Measurements from ENCODE around the gene TACC2. TPM values are rescaled to one million over a fixed set of nuclear protein-coding genes. Genes with fewer than 3 reads are reported as not detected.

Gene TACC2
- total and polyA plus RNA-seq, 2 donors (not counting 1 experiment from before 2014, with no cell fraction given) = not detected

DNA sequence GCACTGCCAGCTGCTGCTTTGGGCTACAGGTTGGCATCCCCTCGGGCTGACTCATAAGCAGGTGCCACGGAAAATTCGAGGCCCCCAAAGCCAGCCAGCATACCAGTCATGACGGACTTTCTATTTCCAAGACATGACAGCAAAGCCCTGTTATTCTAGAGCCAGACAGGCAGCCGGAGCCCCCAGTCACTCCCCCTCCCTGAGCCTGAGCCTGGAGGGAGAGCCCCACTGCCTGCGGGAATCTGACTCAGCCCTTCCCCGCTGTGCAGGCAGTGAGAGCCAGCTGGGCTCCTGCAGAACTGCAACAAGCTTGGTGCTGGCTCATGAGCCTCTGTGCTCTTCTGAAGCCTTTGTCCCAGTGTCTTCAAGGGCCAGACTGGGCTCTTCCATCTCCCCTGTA is 297.9 kb downstream of the TACC2 start:
- POLR2A ChIA-PET = no interaction called here
- intact Hi-C loops (cut with micrococcal nuclease) = no loop called here
- H3K9me3 ChIP-seq (ENCODE audit: control extremely low read depth in 1 of 3, control insufficient read depth in 2 of 3, insufficient read depth in 1 of 3, low read length in 2 of 3) = no peaks in the 10 kb centered on the region
- no peaks in the 10 kb centered on the region for H4K20me1 ChIP-seq (ENCODE audit: control insufficient read depth, insufficient read depth, low read length, poor library complexity, severe bottlenecking)
- CTCF ChIA-PET = no interaction called here
- 82% methylated on average over 7 of the region's 7 CpGs for WGBS (ENCODE audit: insufficient coverage)
- H3K4me2 ChIP-seq (replicated peaks; ENCODE audit: low read depth, low read length, poor library complexity, severe bottlenecking) = no peak overlapping the region
- no peaks in the 10 kb centered on the region for H3K36me3 ChIP-seq (replicated peaks in 1 of 2; ENCODE audit: control extremely low read depth in 1 of 2, control insufficient read depth in 1 of 2, extremely low read depth in 1 of 2, insufficient read depth in 2 of 2, low read length in 1 of 2)
- Mint-ChIP-seq H3K27me3 (peaks cover 28% of the 10 kb centered on the region), H3K4me3 (no peak overlapping the region), H3K4me1 (no peaks in the 10 kb centered on the region), H3K9me3 (ENCODE audit: insufficient read depth) (no peaks in the 10 kb centered on the region), H3K27ac (no peak overlapping the region)
- no peak overlapping the region for H2AFZ ChIP-seq (ENCODE audit: insufficient read depth, low read depth, low read length, poor library complexity, severe bottlenecking)
- H3K27me3 ChIP-seq (replicated peaks in 1 of 4; ENCODE audit: control extremely low read depth in 1 of 4, control insufficient read depth in 3 of 4, insufficient read depth in 4 of 4, low read length in 3 of 4) = no peaks in the 10 kb centered on the region
- no peaks in the 10 kb centered on the region for H3K4me1 ChIP-seq (ENCODE audit: control insufficient read depth in 2 of 2, insufficient read depth in 2 of 2, low read length in 2 of 2)
- H3K9ac ChIP-seq (ENCODE audit: low read length) = no peak overlapping the region
- H3K27ac ChIP-seq (ENCODE audit: low read length in 2 of 2) = no peak overlapping the region
- H3K4me3 ChIP-seq (ENCODE audit: control extremely low read depth in 1 of 5, extremely low read depth in 1 of 5, insufficient read depth in 1 of 5, low read depth in 2 of 5, low read length in 4 of 5) = no peak overlapping the region
- no peak for DNase-seq
- ATAC-seq (ENCODE audit: low read depth) = no peak
- no peaks in the 10 kb centered on the region for H3K79me2 ChIP-seq (ENCODE audit: control insufficient read depth, insufficient read depth, low read length)
- no peak for TF ChIP-seq EZH2 (IDR thresholded peaks at IDR 0.05; ENCODE audit: borderline replicate concordance, insufficient read depth, low read depth, low read length, poor library complexity, severe bottlenecking)
- TF ChIP-seq, protein P1, sequence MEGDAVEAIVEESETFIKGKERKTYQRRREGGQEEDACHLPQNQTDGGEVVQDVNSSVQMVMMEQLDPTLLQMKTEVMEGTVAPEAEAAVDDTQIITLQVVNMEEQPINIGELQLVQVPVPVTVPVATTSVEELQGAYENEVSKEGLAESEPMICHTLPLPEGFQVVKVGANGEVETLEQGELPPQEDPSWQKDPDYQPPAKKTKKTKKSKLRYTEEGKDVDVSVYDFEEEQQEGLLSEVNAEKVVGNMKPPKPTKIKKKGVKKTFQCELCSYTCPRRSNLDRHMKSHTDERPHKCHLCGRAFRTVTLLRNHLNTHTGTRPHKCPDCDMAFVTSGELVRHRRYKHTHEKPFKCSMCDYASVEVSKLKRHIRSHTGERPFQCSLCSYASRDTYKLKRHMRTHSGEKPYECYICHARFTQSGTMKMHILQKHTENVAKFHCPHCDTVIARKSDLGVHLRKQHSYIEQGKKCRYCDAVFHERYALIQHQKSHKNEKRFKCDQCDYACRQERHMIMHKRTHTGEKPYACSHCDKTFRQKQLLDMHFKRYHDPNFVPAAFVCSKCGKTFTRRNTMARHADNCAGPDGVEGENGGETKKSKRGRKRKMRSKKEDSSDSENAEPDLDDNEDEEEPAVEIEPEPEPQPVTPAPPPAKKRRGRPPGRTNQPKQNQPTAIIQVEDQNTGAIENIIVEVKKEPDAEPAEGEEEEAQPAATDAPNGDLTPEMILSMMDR (IDR thresholded peaks at IDR 0.05) = no peak

DNA sequence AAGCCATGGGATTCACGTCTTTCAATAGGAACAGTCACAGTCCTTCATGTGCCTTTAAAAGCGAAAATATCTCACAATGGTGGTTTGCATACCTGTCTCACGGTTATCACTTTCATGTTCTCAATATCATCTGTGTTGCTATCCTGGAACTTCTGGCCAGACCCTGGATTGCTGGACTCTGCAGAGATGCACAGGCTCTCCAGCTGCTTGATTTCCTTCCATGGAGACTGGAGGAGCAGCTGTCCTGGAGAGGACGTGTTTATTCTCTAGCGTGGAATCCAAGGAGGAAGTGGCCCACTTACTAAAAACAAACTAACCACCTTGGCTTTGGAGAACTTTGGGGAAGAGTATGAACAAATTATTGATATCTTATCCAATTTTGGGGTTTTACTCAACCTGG is 298.6 kb downstream of the TACC2 start:
- Histone ChIP-seq H3K9me3 (ENCODE audit: control extremely low read depth in 1 of 3, control insufficient read depth in 2 of 3, insufficient read depth in 1 of 3, low read length in 2 of 3) (no peaks in the 10 kb centered on the region), H2AFZ (ENCODE audit: insufficient read depth, low read depth, low read length, poor library complexity, severe bottlenecking) (no peak overlapping the region), H3K79me2 (ENCODE audit: control insufficient read depth, insufficient read depth, low read length) (no peaks in the 10 kb centered on the region), H3K4me1 (ENCODE audit: control insufficient read depth in 2 of 2, insufficient read depth in 2 of 2, low read length in 2 of 2) (no peaks in the 10 kb centered on the region), H3K4me2 (replicated peaks; ENCODE audit: low read depth, low read length, poor library complexity, severe bottlenecking) (no peak overlapping the region), H3K27ac (ENCODE audit: low read length in 2 of 2) (no peak overlapping the region), H3K36me3 (replicated peaks in 1 of 2; ENCODE audit: control extremely low read depth in 1 of 2, control insufficient read depth in 1 of 2, extremely low read depth in 1 of 2, insufficient read depth in 2 of 2, low read length in 1 of 2) (no peaks in the 10 kb centered on the region), H4K20me1 (ENCODE audit: control insufficient read depth, insufficient read depth, low read length, poor library complexity, severe bottlenecking) (no peaks in the 10 kb centered on the region), H3K4me3 (ENCODE audit: control extremely low read depth in 1 of 5, extremely low read depth in 1 of 5, insufficient read depth in 1 of 5, low read depth in 2 of 5, low read length in 4 of 5) (no peak overlapping the region), H3K9ac (ENCODE audit: low read length) (no peak overlapping the region), H3K27me3 (replicated peaks in 1 of 4; ENCODE audit: control extremely low read depth in 1 of 4, control insufficient read depth in 3 of 4, insufficient read depth in 4 of 4, low read length in 3 of 4) (no peaks in the 10 kb centered on the region)
- ChIA-PET CTCF (no interaction called here), POLR2A (no interaction called here)
- TF ChIP-seq EZH2 (IDR thresholded peaks at IDR 0.05; ENCODE audit: borderline replicate concordance, insufficient read depth, low read depth, low read length, poor library complexity, severe bottlenecking) = no peak
- TF ChIP-seq, protein P1 (IDR thresholded peaks at IDR 0.05) = no peak
- 72% methylated on average over 3 of the region's 5 CpGs for WGBS (ENCODE audit: insufficient coverage)
- intact Hi-C loops (cut with micrococcal nuclease) = no loop called here
- DNase-seq (no peak), ATAC-seq (ENCODE audit: low read depth) (no peak)
- no peaks in the 10 kb centered on the region for H3K4me1 Mint-ChIP-seq
- no peak overlapping the region for H3K27ac Mint-ChIP-seq
- peaks cover 23% of the 10 kb centered on the region for H3K27me3 Mint-ChIP-seq
- H3K4me3 Mint-ChIP-seq = no peak overlapping the region
- H3K9me3 Mint-ChIP-seq (ENCODE audit: insufficient read depth) = no peaks in the 10 kb centered on the region

Data from B cell (primary cell).